Measurements from ENCODE around the gene ZSCAN5A.
"Not testable (repeated sequence)": the region's sequence is repeated elsewhere in the genome, so short reads cannot be mapped to it uniquely, and the experiment has no call there.

ZSCAN5A gene

GRCh38 chr19:56314381-56315076, at the start of gene ZSCAN5A:
Gene ZSCAN5A (minus strand): TSS chr19:56314839. CDS start chr19:56225046, 89,793 bp downstream.
- peak; percentile 98 for DNase-seq (ENCODE audit: low read depth)

GRCh38 chr19:56360841-56361240, 46.2 kb upstream of the ZSCAN5A start:
- DNase-seq (ENCODE audit: low read depth), result no peak

- no peak for DNase-seq (ENCODE audit: low read depth)
Observed at GRCh38 chr19:56356944-56357343, 42.3 kb upstream of the ZSCAN5A start.

- no peak for DNase-seq (ENCODE audit: low read depth)
Observed at GRCh38 chr19:56355517-56355916, 40.9 kb upstream of the ZSCAN5A start.

- no peak for DNase-seq (ENCODE audit: low read depth)
Observed at GRCh38 chr19:56351208-56351607, 36.6 kb upstream of the ZSCAN5A start.

- DNase-seq (ENCODE audit: low read depth), result peak; percentile 26
Observed at GRCh38 chr19:56350416-56351045, 35.9 kb upstream of the ZSCAN5A start.

- no peak for DNase-seq (ENCODE audit: low read depth)
Observed at GRCh38 chr19:56348289-56348877, 33.7 kb upstream of the ZSCAN5A start.

GRCh38 chr19:56347163-56347778, 32.6 kb upstream of the ZSCAN5A start:
- no peak for DNase-seq (ENCODE audit: low read depth)

GRCh38 chr19:56341948-56342347, 27.3 kb upstream of the ZSCAN5A start:
- DNase-seq (ENCODE audit: low read depth), result no peak

- DNase-seq (ENCODE audit: low read depth), result not testable (repeated sequence)
Observed at GRCh38 chr19:56339031-56339430, 24.4 kb upstream of the ZSCAN5A start.

GRCh38 chr19:56337077-56337476, 22.4 kb upstream of the ZSCAN5A start:
- DNase-seq (ENCODE audit: low read depth), result not testable (repeated sequence)

GRCh38 chr19:56335371-56335770, 20.7 kb upstream of the ZSCAN5A start:
- DNase-seq (ENCODE audit: low read depth), result not testable (repeated sequence)

GRCh38 chr19:56333506-56333905, 18.9 kb upstream of the ZSCAN5A start:
- peak; percentile 15 for DNase-seq (ENCODE audit: low read depth)

GRCh38 chr19:56332695-56333094, 18.1 kb upstream of the ZSCAN5A start:
- no peak for DNase-seq (ENCODE audit: low read depth)

GRCh38 chr19:56324436-56324835, 9.8 kb upstream of the ZSCAN5A start:
- no peak for DNase-seq (ENCODE audit: low read depth)

- DNase-seq (ENCODE audit: low read depth), result no peak
Observed at GRCh38 chr19:56321989-56322440, 7.4 kb upstream of the ZSCAN5A start.

GRCh38 chr19:56321254-56321988, 6.8 kb upstream of the ZSCAN5A start:
- no peak for DNase-seq (ENCODE audit: low read depth)

GRCh38 chr19:56319991-56320390, 5.4 kb upstream of the ZSCAN5A start:
- no peak for DNase-seq (ENCODE audit: low read depth)

- DNase-seq (ENCODE audit: low read depth), result no peak
Observed at GRCh38 chr19:56317749-56318148, 3.1 kb upstream of the ZSCAN5A start.

- no peak for DNase-seq (ENCODE audit: low read depth)
Observed at GRCh38 chr19:56316728-56317127, 2.1 kb upstream of the ZSCAN5A start.

- peak; percentile 80 for DNase-seq (ENCODE audit: low read depth)
Observed at GRCh38 chr19:56315077-56315828, 614 bp upstream of the ZSCAN5A start.

Data from activated T-cell treated with anti-CD3 and anti-CD28 coated beads for 1 hour (primary cell).